ENCODE results near the gene TNFRSF19.
"Not testable (repeated sequence)": the region's sequence is repeated elsewhere in the genome, so short reads cannot be mapped to it uniquely, and the experiment has no call there.

Gene TNFRSF19, protein sequence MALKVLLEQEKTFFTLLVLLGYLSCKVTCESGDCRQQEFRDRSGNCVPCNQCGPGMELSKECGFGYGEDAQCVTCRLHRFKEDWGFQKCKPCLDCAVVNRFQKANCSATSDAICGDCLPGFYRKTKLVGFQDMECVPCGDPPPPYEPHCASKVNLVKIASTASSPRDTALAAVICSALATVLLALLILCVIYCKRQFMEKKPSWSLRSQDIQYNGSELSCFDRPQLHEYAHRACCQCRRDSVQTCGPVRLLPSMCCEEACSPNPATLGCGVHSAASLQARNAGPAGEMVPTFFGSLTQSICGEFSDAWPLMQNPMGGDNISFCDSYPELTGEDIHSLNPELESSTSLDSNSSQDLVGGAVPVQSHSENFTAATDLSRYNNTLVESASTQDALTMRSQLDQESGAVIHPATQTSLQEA

GRCh38 chr13:23570099-23570920 lies at the start of gene TNFRSF19:
Gene TNFRSF19, plus strand, starts transcription at chr13:23570412. Its CDS starts 19,772 bp downstream, at chr13:23590184.
- Mint-ChIP-seq H3K4me1 (ENCODE audit: low read depth) (peaks cover 6% of the 10 kb centered on the region), H3K4me3 (no peak within 1 kb of the TSS), H3K27ac (no peak within 1 kb of the TSS), H3K36me3 (ENCODE audit: low read depth) (no peaks in the 10 kb centered on the region), H3K9me3 (no peaks in the 10 kb centered on the region), H3K27me3 (peaks cover 52% of the 10 kb centered on the region)

GRCh38 chr13:23529926-23530325 lies 40.3 kb upstream of the TNFRSF19 start:
- H3K27me3 Mint-ChIP-seq; H3K27ac Mint-ChIP-seq; H3K4me1 Mint-ChIP-seq (ENCODE audit: low read depth); H3K9me3 Mint-ChIP-seq; H3K4me3 Mint-ChIP-seq; H3K36me3 Mint-ChIP-seq (ENCODE audit: low read depth): not testable (repeated sequence)

GRCh38 chr13:23531446-23531845 lies 38.8 kb upstream of the TNFRSF19 start:
- Mint-ChIP-seq H3K9me3 (no peaks in the 10 kb centered on the region), H3K36me3 (ENCODE audit: low read depth) (no peaks in the 10 kb centered on the region), H3K4me3 (no peak overlapping the region), H3K27ac (no peak overlapping the region), H3K4me1 (ENCODE audit: low read depth) (no peaks in the 10 kb centered on the region), H3K27me3 (peaks cover 9% of the 10 kb centered on the region)

DNA sequence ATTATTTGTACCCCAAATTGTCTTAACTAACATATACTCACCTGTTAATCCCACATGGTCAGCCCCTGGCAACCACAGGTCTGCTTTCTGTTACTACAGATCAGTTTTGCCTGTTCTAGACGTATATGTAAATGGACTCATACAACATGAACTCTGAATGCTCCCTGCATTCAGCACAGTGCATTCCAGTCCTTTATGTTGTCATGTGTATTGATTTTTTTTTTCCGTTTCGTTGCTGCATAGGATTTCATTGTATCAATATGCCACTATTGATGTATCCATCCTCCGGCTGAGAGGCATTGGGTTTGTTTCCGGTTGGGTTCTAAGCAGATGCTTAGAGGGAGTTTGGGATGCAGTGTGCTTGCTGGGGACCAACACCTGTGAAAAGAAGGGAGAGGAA lies 36.1 kb upstream of the TNFRSF19 start:
- H3K36me3 Mint-ChIP-seq (ENCODE audit: low read depth) = no peaks in the 10 kb centered on the region
- no peaks in the 10 kb centered on the region for H3K4me1 Mint-ChIP-seq (ENCODE audit: low read depth)
- no peak overlapping the region for H3K27ac Mint-ChIP-seq
- H3K4me3 Mint-ChIP-seq = no peak overlapping the region
- H3K27me3 Mint-ChIP-seq = peaks cover 10% of the 10 kb centered on the region
- H3K9me3 Mint-ChIP-seq = no peaks in the 10 kb centered on the region

DNA sequence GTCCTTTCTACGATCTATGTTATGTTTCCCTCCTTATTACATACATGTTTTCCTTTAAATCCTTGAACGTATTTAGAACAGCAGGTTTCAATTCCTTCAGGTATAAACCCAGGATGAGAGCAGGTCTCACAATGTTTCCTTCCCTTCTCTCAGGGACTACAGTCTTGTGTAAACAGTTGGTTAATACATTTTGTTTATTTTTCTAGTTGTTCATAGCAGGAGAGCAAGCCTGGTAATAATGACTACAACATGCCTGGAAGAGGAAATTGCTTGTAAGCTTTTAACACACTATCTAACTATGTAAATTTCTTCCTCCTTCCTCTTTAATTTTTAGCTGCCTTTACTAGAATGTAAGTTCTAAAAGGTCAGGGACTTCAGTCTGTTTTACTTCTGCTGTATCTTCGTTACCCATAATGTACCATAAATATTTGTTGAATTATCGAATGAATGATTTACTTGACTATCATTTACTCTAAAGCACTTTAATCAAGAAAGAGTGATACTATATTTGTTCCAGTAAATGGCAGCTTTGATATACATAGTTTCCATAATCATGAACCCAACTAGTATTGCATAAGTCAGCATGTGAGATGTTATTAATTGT lies 28.9 kb upstream of the TNFRSF19 start:
- Mint-ChIP-seq H3K27ac (no peak overlapping the region), H3K9me3 (no peaks in the 10 kb centered on the region), H3K36me3 (ENCODE audit: low read depth) (no peaks in the 10 kb centered on the region), H3K27me3 (peaks cover 33% of the 10 kb centered on the region), H3K4me1 (ENCODE audit: low read depth) (no peaks in the 10 kb centered on the region), H3K4me3 (no peak overlapping the region)

DNA sequence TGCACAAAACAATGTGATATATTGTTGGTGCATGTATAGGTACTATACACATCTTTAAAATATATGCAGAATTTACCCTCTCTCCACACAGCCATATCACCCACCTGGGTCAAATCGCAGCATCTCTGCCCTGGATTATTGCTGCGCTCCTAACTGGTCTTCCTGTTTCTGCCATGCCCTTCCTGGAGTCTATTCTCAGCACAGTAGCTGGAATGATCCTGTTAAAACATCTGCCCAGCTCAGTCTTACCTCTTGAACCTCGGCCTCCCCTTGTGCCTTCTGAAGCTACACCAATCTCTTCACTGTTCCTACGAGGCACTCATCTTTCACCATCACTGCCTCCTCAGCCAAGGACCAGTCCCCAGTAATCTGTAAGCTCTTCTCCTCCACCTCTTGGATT lies 25.5 kb upstream of the TNFRSF19 start:
- Mint-ChIP-seq H3K4me1 (ENCODE audit: low read depth) (no peaks in the 10 kb centered on the region), H3K4me3 (no peak overlapping the region), H3K27ac (no peak overlapping the region), H3K9me3 (no peaks in the 10 kb centered on the region), H3K27me3 (peaks cover 58% of the 10 kb centered on the region), H3K36me3 (ENCODE audit: low read depth) (no peaks in the 10 kb centered on the region)

GRCh38 chr13:23547000-23547590 lies 23.1 kb upstream of the TNFRSF19 start:
- Mint-ChIP-seq H3K4me1 (ENCODE audit: low read depth) (no peaks in the 10 kb centered on the region), H3K9me3 (no peaks in the 10 kb centered on the region)

DNA sequence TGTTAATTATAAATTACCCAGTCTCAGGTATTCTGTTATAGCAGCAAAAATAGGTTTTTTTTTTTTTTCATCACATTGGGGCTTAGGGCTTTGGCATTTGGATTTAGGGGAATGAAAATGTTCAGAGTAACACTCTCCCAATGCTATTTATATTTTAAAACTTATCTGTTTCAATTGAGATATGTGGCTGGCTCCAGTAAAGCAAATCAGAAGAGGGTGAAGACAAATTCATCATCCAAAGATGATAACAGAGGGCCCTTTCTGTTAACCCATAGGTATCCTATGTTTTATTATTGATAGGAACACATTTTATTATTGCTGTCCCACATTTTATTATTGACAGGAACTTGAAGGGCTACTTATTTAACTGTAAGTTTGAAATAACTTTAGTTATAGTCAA lies 20.5 kb upstream of the TNFRSF19 start:
- Mint-ChIP-seq H3K27ac (no peak overlapping the region), H3K4me3 (no peak overlapping the region), H3K27me3 (peaks cover 46% of the 10 kb centered on the region), H3K9me3 (no peaks in the 10 kb centered on the region), H3K4me1 (ENCODE audit: low read depth) (no peaks in the 10 kb centered on the region), H3K36me3 (ENCODE audit: low read depth) (no peaks in the 10 kb centered on the region)

More at GRCh38 chr13:23547000-23547590, 23.1 kb upstream of the TNFRSF19 start:
- H3K4me3 Mint-ChIP-seq = no peak overlapping the region
- H3K27me3 Mint-ChIP-seq = peaks cover 53% of the 10 kb centered on the region
- H3K36me3 Mint-ChIP-seq (ENCODE audit: low read depth) = no peaks in the 10 kb centered on the region
- no peak overlapping the region for H3K27ac Mint-ChIP-seq

- no peaks in the 10 kb centered on the region for H3K36me3 Mint-ChIP-seq (ENCODE audit: low read depth)
- H3K27me3 Mint-ChIP-seq = peaks cover 45% of the 10 kb centered on the region
- H3K27ac Mint-ChIP-seq = no peak overlapping the region
- H3K9me3 Mint-ChIP-seq = no peaks in the 10 kb centered on the region
- no peaks in the 10 kb centered on the region for H3K4me1 Mint-ChIP-seq (ENCODE audit: low read depth)
- no peak overlapping the region for H3K4me3 Mint-ChIP-seq
Observed at GRCh38 chr13:23550163-23550562, 20.0 kb upstream of the TNFRSF19 start.

GRCh38 chr13:23551213-23552008 lies 18.8 kb upstream of the TNFRSF19 start:
- H3K4me3 Mint-ChIP-seq = no peak overlapping the region
- H3K27ac Mint-ChIP-seq = no peak overlapping the region
- no peaks in the 10 kb centered on the region for H3K4me1 Mint-ChIP-seq (ENCODE audit: low read depth)
- no peaks in the 10 kb centered on the region for H3K9me3 Mint-ChIP-seq
- H3K36me3 Mint-ChIP-seq (ENCODE audit: low read depth) = no peaks in the 10 kb centered on the region
- peaks cover 48% of the 10 kb centered on the region for H3K27me3 Mint-ChIP-seq

- H3K27me3 Mint-ChIP-seq = peaks cover 41% of the 10 kb centered on the region
- no peaks in the 10 kb centered on the region for H3K4me1 Mint-ChIP-seq (ENCODE audit: low read depth)
- H3K27ac Mint-ChIP-seq = no peak overlapping the region
- no peaks in the 10 kb centered on the region for H3K9me3 Mint-ChIP-seq
- no peak overlapping the region for H3K4me3 Mint-ChIP-seq
- H3K36me3 Mint-ChIP-seq (ENCODE audit: low read depth) = no peaks in the 10 kb centered on the region
Observed at GRCh38 chr13:23552171-23552570, 18.0 kb upstream of the TNFRSF19 start.

GRCh38 chr13:23552661-23553060 lies 17.6 kb upstream of the TNFRSF19 start:
- Mint-ChIP-seq H3K4me3 (no peak overlapping the region), H3K27ac (no peak overlapping the region), H3K4me1 (ENCODE audit: low read depth) (no peaks in the 10 kb centered on the region), H3K27me3 (peaks cover 36% of the 10 kb centered on the region), H3K36me3 (ENCODE audit: low read depth) (no peaks in the 10 kb centered on the region), H3K9me3 (no peaks in the 10 kb centered on the region)

DNA sequence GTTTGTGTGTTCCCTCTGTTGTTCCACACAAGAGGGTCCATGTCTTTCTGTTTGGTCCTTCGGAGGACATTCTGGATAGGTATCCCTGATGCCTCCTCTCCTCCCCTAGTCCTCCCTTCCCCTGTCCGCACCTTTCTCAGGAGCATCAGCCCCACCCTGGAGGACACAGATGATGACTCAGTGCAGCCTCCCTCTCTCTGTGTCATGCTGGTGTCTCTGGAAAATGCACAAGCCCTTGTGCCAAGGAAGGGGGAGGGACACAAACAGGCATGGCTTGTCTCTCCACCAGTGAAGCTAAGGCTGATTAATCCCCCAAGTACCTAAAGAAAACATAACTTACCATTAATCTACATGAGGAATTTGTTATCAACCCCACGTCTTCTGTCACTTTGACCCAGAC lies 16.2 kb upstream of the TNFRSF19 start:
- Mint-ChIP-seq H3K4me1 (ENCODE audit: low read depth) (no peaks in the 10 kb centered on the region), H3K27ac (no peak overlapping the region), H3K27me3 (peaks cover 27% of the 10 kb centered on the region), H3K36me3 (ENCODE audit: low read depth) (no peaks in the 10 kb centered on the region), H3K9me3 (no peaks in the 10 kb centered on the region), H3K4me3 (no peak overlapping the region)

DNA sequence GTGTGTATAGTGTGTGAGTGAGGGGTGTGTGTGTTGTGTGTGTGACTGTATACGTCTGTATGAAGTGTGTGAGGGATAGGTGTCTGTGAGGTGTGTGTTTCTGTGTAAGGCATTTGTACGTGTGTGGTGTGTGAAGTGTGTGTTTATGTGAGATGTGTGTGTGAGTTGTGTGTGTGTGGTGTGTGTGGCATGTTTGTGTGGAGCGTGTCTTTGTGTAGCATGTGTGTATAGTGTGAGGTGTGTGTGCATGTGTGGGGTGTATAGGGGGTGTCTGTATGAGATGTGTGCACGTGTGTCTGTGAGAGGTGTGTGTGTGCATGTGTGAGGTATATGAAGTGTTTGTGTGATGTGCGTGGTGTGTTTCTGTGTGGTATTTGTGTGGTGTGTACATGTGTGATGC lies 13.2 kb upstream of the TNFRSF19 start:
- Mint-ChIP-seq H3K27ac (no peak overlapping the region), H3K36me3 (ENCODE audit: low read depth) (no peaks in the 10 kb centered on the region), H3K4me1 (ENCODE audit: low read depth) (no peaks in the 10 kb centered on the region), H3K9me3 (no peaks in the 10 kb centered on the region), H3K4me3 (no peak overlapping the region), H3K27me3 (peaks cover 17% of the 10 kb centered on the region)

Data from stimulated activated naive CD8-positive, alpha-beta T cell treated with anti-CD3 and anti-CD28 coated beads, Interleukin-15, Interleukin-2, amounts not matched to agents 100 ng/mL and 50 ng/mL, for 24 hours (primary cell).